ENCODE results near the gene VPS37D.

DNA sequence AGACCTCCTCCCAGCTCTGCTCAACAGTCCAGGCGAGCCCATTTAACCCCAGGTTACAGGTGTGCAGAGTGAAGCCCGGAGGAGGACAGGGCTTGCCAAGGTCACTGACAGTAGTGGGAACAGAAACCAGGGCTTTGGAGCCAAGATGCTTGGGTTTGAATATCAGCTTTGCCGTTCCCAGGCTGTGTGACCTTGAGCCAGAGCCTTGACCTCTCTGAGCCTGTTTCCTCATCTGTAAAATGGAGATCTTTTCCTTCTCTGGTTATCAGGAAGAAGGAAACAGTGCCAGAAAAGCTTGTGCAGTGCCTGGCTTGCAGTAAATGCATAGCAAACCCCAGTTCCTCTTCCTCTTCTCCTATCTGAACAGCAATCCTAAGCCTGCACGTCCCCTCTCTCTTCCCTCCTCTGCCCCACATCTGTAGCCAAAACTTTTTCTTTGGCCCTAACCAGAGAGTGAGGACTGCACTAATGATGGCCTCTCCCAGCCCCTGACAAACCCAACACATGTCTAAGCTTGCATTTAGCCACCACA, 21.9 kb upstream of the VPS37D start:
- no peak for TF ChIP-seq EZH2 (IDR thresholded peaks at IDR 0.05; ENCODE audit: low read length)
- TF ChIP-seq, protein P1, sequence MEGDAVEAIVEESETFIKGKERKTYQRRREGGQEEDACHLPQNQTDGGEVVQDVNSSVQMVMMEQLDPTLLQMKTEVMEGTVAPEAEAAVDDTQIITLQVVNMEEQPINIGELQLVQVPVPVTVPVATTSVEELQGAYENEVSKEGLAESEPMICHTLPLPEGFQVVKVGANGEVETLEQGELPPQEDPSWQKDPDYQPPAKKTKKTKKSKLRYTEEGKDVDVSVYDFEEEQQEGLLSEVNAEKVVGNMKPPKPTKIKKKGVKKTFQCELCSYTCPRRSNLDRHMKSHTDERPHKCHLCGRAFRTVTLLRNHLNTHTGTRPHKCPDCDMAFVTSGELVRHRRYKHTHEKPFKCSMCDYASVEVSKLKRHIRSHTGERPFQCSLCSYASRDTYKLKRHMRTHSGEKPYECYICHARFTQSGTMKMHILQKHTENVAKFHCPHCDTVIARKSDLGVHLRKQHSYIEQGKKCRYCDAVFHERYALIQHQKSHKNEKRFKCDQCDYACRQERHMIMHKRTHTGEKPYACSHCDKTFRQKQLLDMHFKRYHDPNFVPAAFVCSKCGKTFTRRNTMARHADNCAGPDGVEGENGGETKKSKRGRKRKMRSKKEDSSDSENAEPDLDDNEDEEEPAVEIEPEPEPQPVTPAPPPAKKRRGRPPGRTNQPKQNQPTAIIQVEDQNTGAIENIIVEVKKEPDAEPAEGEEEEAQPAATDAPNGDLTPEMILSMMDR (optimal IDR thresholded peaks at IDR 0.05 in 1 of 3, IDR thresholded peaks at IDR 0.05 in 1 of 3, conservative IDR thresholded peaks at IDR 0.05 in 1 of 3; ENCODE audit: extremely low read depth in 1 of 3, insufficient read depth in 2 of 3, low read length in 3 of 3): no peak
